GM12865 (cell line): ENCODE measurements around the gene ACOT13.
"Not testable (repeated sequence)": the region's sequence is repeated elsewhere in the genome, so short reads cannot be mapped to it uniquely, and the experiment has no call there.

Source experiments
- DNase-seq: peaks from one replicate; pipeline ENCODE4 v3.0.0; 2010; ENCODE audit warnings: low read depth
- H3K4me3 ChIP-seq: 2 replicates; pipeline ENCODE4 v1.5.1; 2011; ENCODE audit warnings: mild to moderate bottlenecking, low read depth, low read length, control low read depth
- CTCF ChIP-seq: IDR thresholded peaks from 2 replicates; pipeline ENCODE4 v1.5.1; 2011; ENCODE audit warnings: low read length, control low read depth, low read depth, inconsistent platforms; ENCODE audit not compliant: insufficient read depth; ENCODE audit errors: missing control alignments

ACOT13 gene

GRCh38 chr6:24632573-24632972, 34.3 kb upstream of the ACOT13 start:
- no peak overlapping the region for H3K4me3 ChIP-seq
- no peak for DNase-seq
- TF ChIP-seq CTCF, result no peak

- DNase-seq, result no peak
- H3K4me3 ChIP-seq, result no peak overlapping the region
- no peak for TF ChIP-seq CTCF
Measured at GRCh38 chr6:24636681-24637080, 30.2 kb upstream of the ACOT13 start.

- TF ChIP-seq CTCF, result no peak
- H3K4me3 ChIP-seq, result no peak overlapping the region
- no peak for DNase-seq
Measured at GRCh38 chr6:24640166-24640565, 26.7 kb upstream of the ACOT13 start.

DNA sequence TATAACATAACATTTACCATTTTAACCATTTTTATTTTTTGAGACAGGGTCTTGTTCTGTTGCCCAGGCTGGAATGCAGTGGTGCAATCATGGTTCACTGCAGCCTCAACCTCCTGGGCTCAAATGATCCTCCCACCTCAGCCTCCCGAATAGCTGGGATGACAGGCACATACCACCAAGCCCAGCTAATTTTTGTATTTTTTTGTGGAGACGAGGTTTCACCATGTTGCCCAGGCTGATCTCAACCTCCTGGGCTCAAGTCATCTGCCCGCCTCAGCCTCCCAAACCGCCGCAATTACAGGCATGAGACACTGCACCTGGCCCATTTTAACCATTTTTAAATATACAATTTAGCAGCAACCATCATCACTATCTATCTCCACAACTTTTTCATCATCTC, 26.2 kb upstream of the ACOT13 start:
- H3K4me3 ChIP-seq, DNase-seq: not testable (repeated sequence)

GRCh38 chr6:24642061-24642460, 24.8 kb upstream of the ACOT13 start:
- no peak for DNase-seq
- no peak for TF ChIP-seq CTCF
- no peak overlapping the region for H3K4me3 ChIP-seq

DNA sequence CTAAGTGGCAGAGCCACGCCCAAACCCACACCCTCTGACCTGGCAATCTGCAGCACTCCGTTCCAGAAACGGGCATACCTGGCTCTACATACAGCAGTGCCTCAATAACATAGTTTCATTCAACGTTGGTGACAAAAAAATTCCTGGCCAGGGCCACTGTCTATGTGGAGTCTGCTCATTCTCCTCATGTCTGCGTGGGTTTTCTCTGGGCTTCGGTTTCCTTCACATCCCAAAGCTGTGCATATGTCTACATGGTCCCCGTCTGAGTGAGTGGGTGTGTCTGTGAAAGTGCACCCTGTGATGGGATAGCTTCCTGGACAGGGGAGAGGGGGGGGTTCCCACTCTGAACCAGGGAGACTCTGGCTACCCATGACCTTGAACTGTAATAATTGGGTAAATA, 23.0 kb upstream of the ACOT13 start:
- no peak for DNase-seq
- no peak for TF ChIP-seq CTCF
- H3K4me3 ChIP-seq, result no peak overlapping the region

GRCh38 chr6:24644377-24644776, 22.5 kb upstream of the ACOT13 start:
- H3K4me3 ChIP-seq, result no peak overlapping the region
- TF ChIP-seq CTCF, result no peak
- DNase-seq, result no peak

DNA sequence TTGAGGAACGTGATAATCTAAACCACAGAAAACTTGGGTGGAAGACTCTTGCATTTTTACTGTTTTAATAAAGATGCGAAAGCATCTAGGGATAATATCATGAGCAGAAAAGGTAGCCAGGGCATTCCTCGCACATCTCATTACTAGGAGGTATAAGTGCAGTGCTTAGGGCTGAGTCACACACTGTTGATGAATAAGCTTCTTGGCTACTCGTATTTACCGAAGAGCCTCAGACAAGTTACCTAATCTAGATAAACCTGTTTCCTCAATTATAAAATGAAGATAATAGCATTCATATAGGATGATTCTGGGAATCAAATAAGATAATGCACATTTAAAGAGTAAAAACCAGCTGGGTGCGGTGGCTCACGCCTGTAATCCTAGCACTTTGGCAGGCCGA, 20.1 kb upstream of the ACOT13 start:
- no peak overlapping the region for H3K4me3 ChIP-seq
- no peak for TF ChIP-seq CTCF
- DNase-seq, result no peak
